ENCODE results near the gene POPDC2.
A peak's percentile ranks its signal among the peaks of the same experiment; 100 is the strongest.

POPDC2 gene

DNA sequence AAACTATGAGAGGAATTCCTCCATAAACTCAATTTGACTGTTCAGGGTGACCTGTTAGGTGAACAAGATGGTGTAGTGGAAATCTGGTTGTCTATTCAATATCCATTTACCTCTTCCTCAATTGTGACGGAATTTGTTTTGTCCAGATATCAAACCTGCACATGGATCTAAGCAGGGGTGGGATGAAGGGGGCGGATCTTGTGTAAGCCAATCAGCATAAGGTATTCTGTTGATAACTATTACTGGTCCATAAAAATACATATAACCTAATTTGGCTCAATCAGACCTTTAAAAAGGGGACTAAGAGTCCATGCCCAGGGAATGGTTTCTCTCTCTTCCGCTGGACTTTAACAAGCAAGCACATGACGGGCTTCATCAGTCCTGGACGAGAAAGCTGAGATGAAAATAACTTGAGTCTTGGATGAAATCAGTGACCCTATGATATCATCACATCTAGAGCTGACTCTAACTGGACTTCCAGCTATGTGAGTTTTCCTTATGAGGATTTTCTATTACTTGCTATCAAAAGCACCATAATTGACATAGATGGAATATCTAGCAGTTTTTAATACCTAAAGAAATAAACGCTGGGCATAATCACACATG, 5.7 kb upstream of the POPDC2 start:
- Histone ChIP-seq H3K36me3 (ENCODE audit: control insufficient read depth in 2 of 2, insufficient read depth in 1 of 2, low read length in 2 of 2) (peaks cover 4 to 37% of the 10 kb centered on the region in 2 experiments; a peak in 2 of 3 replicates), H3K27ac (ENCODE audit: extremely low read depth, low read depth, low read length) (no peak overlapping the region), H3K4me1 (ENCODE audit: control insufficient read depth, insufficient read depth, low read length) (no peaks in the 10 kb centered on the region), H3K9me3 (ENCODE audit: control insufficient read depth, insufficient read depth, low read depth, low read length) (no peaks in the 10 kb centered on the region), H3K4me3 (ENCODE audit: low read depth, low read length) (no peak overlapping the region)
- no peak for TF ChIP-seq ZNF404 (tag by site-specific recombination; IDR thresholded peaks at IDR 0.05)
- TF ChIP-seq ZNF391 (tag by site-specific recombination; IDR thresholded peaks at IDR 0.05; ENCODE audit: borderline replicate concordance, low read depth): no peak
- TF ChIP-seq, protein P1, sequence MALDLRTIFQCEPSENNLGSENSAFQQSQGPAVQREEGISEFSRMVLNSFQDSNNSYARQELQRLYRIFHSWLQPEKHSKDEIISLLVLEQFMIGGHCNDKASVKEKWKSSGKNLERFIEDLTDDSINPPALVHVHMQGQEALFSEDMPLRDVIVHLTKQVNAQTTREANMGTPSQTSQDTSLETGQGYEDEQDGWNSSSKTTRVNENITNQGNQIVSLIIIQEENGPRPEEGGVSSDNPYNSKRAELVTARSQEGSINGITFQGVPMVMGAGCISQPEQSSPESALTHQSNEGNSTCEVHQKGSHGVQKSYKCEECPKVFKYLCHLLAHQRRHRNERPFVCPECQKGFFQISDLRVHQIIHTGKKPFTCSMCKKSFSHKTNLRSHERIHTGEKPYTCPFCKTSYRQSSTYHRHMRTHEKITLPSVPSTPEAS (tag by site-specific recombination; IDR thresholded peaks at IDR 0.05): no peak
- no peak for TF ChIP-seq ZNF24 (tag by site-specific recombination; IDR thresholded peaks at IDR 0.05)
- TF ChIP-seq SCRT2 (tag by site-specific recombination; IDR thresholded peaks at IDR 0.05): no peak
- no peak for TF ChIP-seq SALL2 (tag by site-specific recombination; IDR thresholded peaks at IDR 0.05; ENCODE audit: borderline replicate concordance)
- TF ChIP-seq, protein P2, sequence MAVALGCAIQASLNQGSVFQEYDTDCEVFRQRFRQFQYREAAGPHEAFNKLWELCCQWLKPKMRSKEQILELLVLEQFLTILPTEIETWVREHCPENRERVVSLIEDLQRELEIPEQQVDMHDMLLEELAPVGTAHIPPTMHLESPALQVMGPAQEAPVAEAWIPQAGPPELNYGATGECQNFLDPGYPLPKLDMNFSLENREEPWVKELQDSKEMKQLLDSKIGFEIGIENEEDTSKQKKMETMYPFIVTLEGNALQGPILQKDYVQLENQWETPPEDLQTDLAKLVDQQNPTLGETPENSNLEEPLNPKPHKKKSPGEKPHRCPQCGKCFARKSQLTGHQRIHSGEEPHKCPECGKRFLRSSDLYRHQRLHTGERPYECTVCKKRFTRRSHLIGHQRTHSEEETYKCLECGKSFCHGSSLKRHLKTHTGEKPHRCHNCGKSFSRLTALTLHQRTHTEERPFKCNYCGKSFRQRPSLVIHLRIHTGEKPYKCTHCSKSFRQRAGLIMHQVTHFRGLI (tag by site-specific recombination; IDR thresholded peaks at IDR 0.05): no peak
- TF ChIP-seq ZEB2 (tag by site-specific recombination; IDR thresholded peaks at IDR 0.05): no peak
- TF ChIP-seq ZNF544 (tag by site-specific recombination; IDR thresholded peaks at IDR 0.05): no peak
- TF ChIP-seq ZNF510 (tag by site-specific recombination; IDR thresholded peaks at IDR 0.05; ENCODE audit: insufficient replicate concordance): no peak
- TF ChIP-seq, protein P3, sequence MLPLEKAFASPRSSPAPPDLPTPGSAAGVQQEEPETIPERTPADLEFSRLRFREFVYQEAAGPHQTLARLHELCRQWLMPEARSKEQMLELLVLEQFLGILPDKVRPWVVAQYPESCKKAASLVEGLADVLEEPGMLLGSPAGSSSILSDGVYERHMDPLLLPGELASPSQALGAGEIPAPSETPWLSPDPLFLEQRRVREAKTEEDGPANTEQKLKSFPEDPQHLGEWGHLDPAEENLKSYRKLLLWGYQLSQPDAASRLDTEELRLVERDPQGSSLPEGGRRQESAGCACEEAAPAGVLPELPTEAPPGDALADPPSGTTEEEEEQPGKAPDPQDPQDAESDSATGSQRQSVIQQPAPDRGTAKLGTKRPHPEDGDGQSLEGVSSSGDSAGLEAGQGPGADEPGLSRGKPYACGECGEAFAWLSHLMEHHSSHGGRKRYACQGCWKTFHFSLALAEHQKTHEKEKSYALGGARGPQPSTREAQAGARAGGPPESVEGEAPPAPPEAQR (tag by site-specific recombination; IDR thresholded peaks at IDR 0.05): no peak
- no peak for TF ChIP-seq ZNF776 (tag by site-specific recombination; IDR thresholded peaks at IDR 0.05; ENCODE audit: borderline replicate concordance)
- no peak for TF ChIP-seq PRDM1 (tag by site-specific recombination; IDR thresholded peaks at IDR 0.05)
- TF ChIP-seq ZNF302 (tag by site-specific recombination; IDR thresholded peaks at IDR 0.05; ENCODE audit: low read depth): no peak
- no peak for TF ChIP-seq ZNF571 (tag by site-specific recombination; IDR thresholded peaks at IDR 0.05)
- no peak for TF ChIP-seq ZFHX2 (tag by site-specific recombination; conservative IDR thresholded peaks at IDR 0.05)
- TF ChIP-seq, protein P4, sequence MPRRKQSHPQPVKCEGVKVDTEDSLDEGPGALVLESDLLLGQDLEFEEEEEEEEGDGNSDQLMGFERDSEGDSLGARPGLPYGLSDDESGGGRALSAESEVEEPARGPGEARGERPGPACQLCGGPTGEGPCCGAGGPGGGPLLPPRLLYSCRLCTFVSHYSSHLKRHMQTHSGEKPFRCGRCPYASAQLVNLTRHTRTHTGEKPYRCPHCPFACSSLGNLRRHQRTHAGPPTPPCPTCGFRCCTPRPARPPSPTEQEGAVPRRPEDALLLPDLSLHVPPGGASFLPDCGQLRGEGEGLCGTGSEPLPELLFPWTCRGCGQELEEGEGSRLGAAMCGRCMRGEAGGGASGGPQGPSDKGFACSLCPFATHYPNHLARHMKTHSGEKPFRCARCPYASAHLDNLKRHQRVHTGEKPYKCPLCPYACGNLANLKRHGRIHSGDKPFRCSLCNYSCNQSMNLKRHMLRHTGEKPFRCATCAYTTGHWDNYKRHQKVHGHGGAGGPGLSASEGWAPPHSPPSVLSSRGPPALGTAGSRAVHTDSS (tag by site-specific recombination; IDR thresholded peaks at IDR 0.05): no peak
- no peak for TF ChIP-seq ZNF423 (tag by site-specific recombination; IDR thresholded peaks at IDR 0.05)
- POLR2A ChIA-PET: interaction anchor here (1.1 kb wide), 1 partner anchor 24 kb away, joined by 3 read pairs; no protein-coding TSS in a partner anchor
- CTCF ChIA-PET: no interaction called here

DNA sequence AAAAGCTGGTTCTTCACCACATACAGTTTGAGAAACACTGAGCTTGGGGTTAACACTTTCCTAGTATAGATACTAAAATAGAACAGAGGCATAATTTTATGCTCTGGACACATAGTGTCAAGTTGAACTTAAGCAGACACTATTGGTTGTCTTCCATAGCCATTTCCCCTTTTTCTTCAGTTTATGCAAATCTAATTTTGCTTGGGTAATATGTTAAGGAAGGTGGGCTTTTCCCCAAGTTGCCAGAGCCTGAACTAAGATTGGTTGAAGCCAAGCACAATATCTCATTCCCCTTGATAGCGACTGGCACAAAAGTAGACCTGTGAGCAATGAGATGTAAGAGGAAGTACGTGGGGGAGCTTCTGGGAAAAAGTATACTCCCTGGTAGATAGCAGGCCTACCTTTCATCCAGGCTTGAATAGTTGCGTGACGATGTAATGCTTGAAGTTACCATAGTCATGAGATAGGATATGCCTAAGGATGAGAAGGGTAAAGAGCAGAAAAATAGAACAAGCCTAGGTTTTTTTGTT, 4.5 kb upstream of the POPDC2 start:
- no peak overlapping the region for H3K4me3 ChIP-seq (ENCODE audit: low read depth, low read length)
- CTCF ChIA-PET: interaction anchor here (1.0 kb wide), 1 partner anchor 11 kb away, joined by 3 read pairs; no protein-coding TSS in a partner anchor
- peaks cover 3 to 26% of the 10 kb centered on the region in 2 experiments; a peak in 2 of 3 replicates for H3K36me3 ChIP-seq (ENCODE audit: control insufficient read depth in 2 of 2, insufficient read depth in 1 of 2, low read length in 2 of 2)
- TF ChIP-seq ZNF596 (tag by site-specific recombination; IDR thresholded peaks at IDR 0.05): no peak
- no peak for TF ChIP-seq ZNF521 (tag by site-specific recombination; IDR thresholded peaks at IDR 0.05)
- 0 out of 2 replicates have a peak, but pooled peaks have one; percentile 12 for TF ChIP-seq ZBTB17 (tag by site-specific recombination; IDR thresholded peaks at IDR 0.05)
- peak; percentile 24; the same call in 1 of the 2 replicates for TF ChIP-seq GLIS1 (tag by site-specific recombination; IDR thresholded peaks at IDR 0.05)
- TF ChIP-seq ZNF121 (tag by site-specific recombination; IDR thresholded peaks at IDR 0.05): no peak
- TF ChIP-seq ZNF433 (tag by site-specific recombination; IDR thresholded peaks at IDR 0.05; ENCODE audit: low read depth): no peak
- POLR2A ChIA-PET: no interaction called here
- no peak overlapping the region for H3K27ac ChIP-seq (ENCODE audit: extremely low read depth, low read depth, low read length)
- no peaks in the 10 kb centered on the region for H3K9me3 ChIP-seq (ENCODE audit: control insufficient read depth, insufficient read depth, low read depth, low read length)
- H3K4me1 ChIP-seq (ENCODE audit: control insufficient read depth, insufficient read depth, low read length): no peaks in the 10 kb centered on the region
